CD4-positive, alpha-beta T cell treated with Interleukin-15 for 1 hour (primary cell): Measurements from ENCODE around the gene SYCP2.
"Not testable (repeated sequence)": the region's sequence is repeated elsewhere in the genome, so short reads cannot be mapped to it uniquely, and the experiment has no call there.

Source experiments
- DNase-seq: peaks from one replicate; pipeline ENCODE4 v3.0.0-alpha.2; 2020

Gene SYCP2

DNA sequence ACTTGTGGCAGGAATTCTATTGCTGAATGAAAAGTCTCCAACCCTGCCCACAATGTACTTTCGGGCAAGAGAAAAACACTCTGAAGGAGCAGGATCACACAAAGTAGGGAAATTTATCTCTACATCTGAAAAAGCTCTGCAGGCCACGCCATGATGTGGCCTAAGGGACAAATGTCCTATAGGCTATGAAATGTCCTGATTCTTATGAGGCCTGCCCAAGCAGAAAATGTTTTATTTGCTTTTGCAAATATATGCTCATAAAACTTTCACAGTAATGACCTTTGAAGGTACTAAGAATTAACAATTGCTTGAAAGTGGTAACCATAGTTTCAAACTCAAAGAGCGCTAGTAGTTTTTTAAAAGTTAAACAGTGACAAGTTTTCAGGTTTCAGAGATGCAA, 31.0 kb downstream of the SYCP2 start:
- no peak for DNase-seq

DNA sequence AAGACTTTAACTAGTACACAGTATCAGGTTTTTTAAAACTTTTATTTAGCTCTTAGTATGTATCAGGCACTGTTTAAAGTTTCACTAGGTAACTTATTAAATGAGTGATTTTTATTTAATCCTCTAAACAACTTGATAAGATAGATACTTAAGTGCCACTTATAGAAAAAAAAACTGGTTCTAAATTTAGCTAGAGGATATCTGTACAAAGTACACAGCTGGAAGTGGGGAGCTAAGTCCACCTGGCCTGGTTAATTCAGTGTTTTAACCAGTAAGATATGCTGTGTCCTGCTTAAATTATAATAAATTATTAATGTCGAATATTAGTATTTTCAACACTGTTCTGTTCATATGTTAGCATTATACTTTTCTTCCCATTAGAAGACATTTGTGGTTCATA, 37.5 kb downstream of the SYCP2 start:
- DNase-seq, result no peak

DNA sequence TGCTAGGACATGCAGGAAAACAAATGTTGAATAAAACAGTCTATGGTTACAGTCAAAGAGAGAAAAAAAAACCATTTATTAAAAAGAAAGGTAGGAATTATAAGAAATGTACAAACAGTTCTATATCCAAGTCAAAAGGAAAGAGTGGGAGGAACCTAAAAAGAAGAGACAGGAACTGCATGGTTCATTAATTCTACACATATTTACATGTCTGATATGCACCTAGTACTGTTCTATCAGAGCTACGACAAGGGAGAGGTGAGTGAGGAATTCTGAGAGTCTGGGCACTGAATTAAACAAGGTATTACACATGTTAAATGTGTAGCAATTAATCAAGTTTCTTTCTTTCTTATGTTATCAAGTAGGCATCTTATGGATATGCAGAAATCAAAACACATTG, 41.9 kb downstream of the SYCP2 start:
- no peak for DNase-seq

- not testable (repeated sequence) for DNase-seq
Observed at GRCh38 chr20:59890035-59890434, 43.4 kb downstream of the SYCP2 start.

DNA sequence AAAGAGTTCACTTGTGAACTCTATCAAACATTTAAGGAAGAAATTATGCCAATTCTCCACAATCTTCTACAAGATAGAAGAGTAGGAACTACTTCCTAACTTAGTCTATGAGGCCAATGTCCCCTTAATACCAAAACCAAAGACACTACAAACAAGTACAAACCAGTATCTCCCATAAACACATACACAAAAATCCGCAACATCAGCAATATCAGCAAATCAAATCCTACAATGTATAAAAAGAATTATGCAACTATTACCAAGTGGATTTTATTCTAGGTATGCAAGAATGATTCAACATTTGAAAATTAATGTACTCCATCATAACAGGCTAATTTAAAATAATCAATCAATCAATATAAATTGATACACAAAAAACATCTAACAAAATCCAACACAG, 45.4 kb downstream of the SYCP2 start:
- DNase-seq, result no peak

GRCh38 chr20:59884494-59884893, 48.9 kb downstream of the SYCP2 start:
- no peak for DNase-seq

DNA sequence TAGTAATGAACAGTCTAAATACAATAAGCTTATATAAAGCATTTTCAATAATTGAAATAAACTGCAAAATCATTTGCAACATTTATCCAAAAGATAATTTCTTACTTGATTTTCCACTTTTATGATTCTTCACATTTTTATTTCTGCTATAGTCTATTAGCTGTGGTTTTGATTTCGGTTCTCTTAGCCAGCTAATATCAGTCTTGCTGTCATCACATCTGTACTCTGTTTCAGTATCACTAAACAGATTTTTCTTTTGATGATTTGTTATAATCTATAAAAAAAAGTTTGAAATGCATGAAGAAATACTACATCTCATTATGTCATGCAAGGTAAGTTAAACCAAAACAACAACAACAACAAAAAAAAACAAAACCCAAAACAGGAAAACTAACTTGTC, 53.2 kb downstream of the SYCP2 start:
- DNase-seq, result no peak

DNA sequence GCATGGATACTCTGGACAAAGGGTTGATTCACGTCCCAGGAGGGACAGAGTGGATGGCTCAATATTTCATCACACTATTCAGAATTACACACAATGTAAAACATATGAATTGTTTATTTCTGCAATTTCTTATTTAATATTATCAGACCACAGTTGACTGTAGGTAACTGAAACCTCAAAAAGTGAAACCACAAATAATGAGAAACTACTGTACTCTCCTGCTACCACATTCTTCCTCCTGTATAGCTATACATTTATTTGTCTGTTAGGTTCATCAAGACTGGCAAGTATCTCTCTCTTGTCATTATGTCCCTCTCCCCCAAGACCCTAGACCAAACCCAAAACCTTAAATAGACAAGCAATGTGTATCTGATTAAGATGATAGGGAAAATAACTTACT, 60.0 kb downstream of the SYCP2 start:
- DNase-seq, result no peak

DNA sequence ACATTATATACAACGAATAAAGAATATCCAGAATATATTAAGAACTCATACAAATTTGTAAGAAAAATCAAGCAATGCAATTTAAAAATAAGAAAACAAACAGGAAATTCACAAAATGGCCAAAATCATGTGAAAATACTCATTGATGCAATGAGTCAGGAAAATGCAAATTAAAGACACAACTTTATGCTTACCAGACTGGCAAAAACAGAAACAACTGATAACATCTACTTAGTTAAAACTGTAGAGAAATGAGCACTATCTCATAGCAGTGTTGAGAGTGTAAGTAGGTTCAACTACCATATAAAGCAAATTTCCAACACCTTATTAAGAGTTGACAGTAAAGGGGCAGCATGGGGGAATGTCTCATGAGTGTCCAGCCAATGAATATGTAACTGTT, 62.3 kb downstream of the SYCP2 start:
- no peak for DNase-seq

DNA sequence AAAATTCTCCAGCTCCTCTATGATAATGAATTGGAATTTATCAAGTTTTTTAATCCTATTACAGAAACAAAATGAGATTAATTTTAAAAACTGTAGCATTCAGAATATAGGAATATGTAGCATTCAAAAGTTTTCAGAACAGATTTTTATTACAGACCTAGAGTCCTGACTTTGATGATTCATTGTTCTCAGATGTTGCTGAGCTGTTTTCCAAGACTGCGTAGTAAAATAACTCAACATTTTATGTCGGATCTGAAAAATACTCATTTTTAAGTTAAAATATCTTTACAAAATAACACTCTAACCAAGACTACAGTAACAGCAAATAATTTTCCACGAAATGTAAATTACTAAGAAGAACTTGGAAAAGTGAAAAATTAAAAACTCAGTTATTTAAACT, 67.1 kb downstream of the SYCP2 start:
- DNase-seq, result no peak

DNA sequence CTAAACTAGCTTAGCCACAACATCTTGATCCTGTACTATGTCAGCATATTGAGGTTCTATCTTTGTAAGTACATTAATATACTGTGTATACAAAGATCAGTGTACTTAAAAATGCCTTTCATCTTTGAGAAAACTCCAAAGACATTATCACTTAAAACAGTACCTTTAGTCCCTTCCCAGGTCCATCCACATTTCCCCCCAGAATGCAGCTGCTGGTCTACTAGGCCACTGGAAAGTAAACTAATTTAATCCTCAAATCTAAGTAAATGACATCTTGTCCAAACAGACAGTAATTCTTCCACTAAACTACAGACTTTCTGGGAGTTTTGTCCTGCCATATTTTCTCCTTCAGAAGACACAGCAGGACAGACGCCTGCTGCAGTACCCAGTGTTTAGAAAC, 68.7 kb downstream of the SYCP2 start:
- no peak for DNase-seq

GRCh38 chr20:59863058-59863457, 70.4 kb downstream of the SYCP2 start:
- no peak for DNase-seq

GRCh38 chr20:59861401-59861800, 72.0 kb downstream of the SYCP2 start:
- no peak for DNase-seq

- DNase-seq, result no peak
Observed at GRCh38 chr20:59858425-59858824, 75.0 kb downstream of the SYCP2 start.

DNA sequence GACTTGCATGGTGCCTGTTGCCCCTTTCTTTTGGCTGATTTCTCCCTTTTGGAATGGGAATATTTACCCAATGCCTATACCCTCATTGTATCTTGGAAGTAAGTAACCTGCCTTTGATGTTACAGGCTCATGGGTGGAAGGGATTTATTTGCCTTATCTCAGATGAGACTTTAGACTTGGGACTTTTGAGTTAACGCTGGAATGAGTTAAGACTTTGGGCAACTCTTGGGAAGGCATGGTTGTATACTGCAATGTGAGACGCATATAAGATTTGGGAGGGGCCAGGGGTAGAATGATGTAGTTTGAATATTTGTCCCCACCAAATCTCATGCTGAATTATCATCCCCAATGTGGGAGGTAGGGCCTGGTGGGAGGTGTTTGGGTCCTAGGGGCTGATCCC, 75.5 kb downstream of the SYCP2 start:
- no peak for DNase-seq

DNA sequence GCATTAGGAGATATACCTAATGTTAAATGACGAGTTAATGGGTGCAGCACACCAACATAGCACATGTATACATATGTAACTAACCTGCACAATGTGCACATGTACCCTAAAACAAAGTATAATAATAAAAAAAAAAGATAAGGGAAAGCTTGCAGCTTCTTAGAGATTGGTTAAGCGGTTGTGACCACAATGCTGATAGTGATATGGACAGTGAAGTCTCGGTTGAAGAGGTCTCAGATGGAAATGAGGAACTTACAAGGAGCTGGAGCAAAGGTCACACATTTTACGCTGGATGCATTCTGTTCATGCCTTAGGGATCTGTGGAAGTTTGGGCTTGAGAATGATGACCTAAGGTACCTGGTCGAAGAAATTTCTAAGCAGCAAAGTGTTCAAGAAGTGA, 76.5 kb downstream of the SYCP2 start:
- DNase-seq, result not testable (repeated sequence)

GRCh38 chr20:59856526-59856925, 76.9 kb downstream of the SYCP2 start:
- not testable (repeated sequence) for DNase-seq

- no peak for DNase-seq
Observed at GRCh38 chr20:59850018-59850641, 83.3 kb downstream of the SYCP2 start.

GRCh38 chr20:59848182-59848581, 85.3 kb downstream of the SYCP2 start:
- no peak for DNase-seq

DNA sequence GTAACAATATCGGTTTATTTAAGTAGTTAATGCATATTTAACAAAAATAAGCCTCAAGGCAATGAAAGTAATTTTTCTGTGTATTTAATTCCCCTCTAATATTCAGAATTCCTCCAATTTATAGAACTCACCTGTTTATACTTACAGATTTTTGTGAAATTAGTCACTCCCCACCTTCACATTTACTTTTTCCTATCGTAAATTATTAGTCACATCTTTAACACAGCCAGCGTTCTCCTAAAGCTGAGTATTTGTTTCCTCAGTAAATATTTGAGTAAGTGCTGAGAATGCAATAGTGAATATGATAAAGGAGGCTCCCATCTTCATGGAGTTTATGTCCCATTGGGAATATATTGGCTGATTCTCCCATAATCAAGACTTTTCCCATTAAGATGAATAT, 88.0 kb downstream of the SYCP2 start:
- DNase-seq, result no peak

GRCh38 chr20:59839400-59839799, 94.0 kb downstream of the SYCP2 start:
- DNase-seq, result no peak

DNA sequence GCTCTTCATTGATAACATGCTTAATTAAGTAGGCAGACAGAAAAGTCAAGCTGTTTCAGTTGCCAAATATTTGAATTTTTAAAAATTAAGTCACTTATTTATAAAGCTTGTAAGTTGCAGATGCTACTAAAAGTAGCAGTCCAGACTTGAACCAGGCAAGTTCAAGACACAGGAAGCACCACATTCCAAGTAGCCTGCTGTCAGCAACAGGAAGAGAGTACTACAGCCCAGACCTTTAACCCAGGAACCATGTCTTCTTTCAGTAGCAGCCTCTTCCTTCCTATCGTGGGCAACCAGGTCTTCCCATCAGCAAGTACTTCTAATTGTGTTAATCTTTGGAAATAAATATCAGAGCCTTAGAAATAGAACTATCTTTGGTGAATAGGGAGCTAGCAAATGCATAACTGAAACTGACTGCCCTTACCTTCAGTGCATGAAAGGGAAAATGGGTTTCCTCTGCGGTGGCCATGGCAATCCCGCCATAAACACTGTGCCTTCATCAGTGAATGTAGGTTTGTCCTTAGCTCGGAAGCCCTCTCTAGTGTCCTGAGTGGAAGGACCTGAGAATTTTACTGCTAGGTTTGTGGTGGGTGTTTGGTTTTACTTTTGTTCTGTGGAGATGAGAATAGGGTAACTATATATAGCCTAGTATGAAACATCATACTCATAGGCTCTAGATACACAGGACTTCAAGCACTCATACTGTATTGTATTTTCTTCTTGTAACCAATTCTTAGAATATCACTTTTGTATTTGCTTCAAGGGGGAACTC, 95.6 kb downstream of the SYCP2 start:
- DNase-seq, result no peak

DNA sequence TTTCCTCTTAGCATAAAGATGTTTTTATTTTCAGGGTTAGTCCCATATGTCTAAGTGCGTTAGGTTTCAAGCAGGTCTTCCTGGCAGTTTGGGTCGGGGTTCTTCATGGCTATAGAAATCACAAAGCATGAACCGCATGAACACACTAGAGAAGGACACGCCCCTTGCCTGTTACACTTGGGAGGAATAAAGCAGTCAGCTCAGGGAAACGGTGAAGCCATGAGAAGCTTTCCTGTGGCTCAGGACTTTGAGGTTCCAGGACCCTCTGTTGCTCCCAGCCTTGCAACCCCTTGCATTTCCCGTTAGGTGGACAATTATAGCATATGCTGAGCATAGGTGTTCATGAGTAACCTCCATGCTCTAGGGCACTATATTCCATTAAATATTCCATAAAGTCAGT, 96.7 kb downstream of the SYCP2 start:
- no peak for DNase-seq

- no peak for DNase-seq
Observed at GRCh38 chr20:59835448-59836395, 97.7 kb downstream of the SYCP2 start.
